ENCODE results near the gene VPS35. TPM values are rescaled to one million over a fixed set of nuclear protein-coding genes. Genes with fewer than 3 reads are reported as not detected.

The VPS35 gene
- total RNA-seq, 1 experiment from 2014 or later, result 86.8 TPM

DNA sequence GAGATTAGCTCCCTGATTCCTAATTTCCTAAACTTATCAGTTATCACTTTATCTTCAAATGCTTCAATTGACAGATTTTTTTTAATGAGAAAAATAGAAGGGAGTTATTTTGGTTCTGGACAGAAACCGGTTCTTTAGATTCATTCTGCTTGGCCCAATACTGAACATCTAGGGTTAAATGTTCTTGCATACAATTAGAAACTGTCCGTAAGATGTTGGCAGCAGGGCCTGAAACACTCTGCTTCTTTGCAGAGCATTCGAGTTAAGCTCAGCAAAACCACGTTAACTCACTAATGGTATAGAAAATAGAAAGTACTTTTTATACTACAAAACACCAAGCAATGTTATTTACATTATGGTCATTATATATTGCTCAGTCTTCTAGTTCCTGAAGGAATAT lies 75.0 kb downstream of the VPS35 start:
- Histone ChIP-seq H3K4me3 (ENCODE audit: low read depth in 2 of 2, low read length in 2 of 2) (no peak overlapping the region), H3K27ac (ENCODE audit: low read length) (no peak overlapping the region), H3K27me3 (ENCODE audit: control insufficient read depth, insufficient read depth, low read length) (no peaks in the 10 kb centered on the region), H3K4me1 (ENCODE audit: control insufficient read depth, insufficient read depth, low read length) (no peaks in the 10 kb centered on the region), H3K9me3 (ENCODE audit: control insufficient read depth, insufficient read depth, low read depth, low read length) (no peaks in the 10 kb centered on the region), H3K36me3 (ENCODE audit: control insufficient read depth, insufficient read depth, low read length) (peaks cover 3% of the 10 kb centered on the region; the same call in 1 of the 2 replicates)
- ATAC-seq (no peak), DNase-seq (ENCODE audit: low read depth, low spot score) (no peak)
- POLR2A ChIA-PET, result no interaction called here
- no TSS peak for BruUV-seq (replicated peaks)
- intact Hi-C loops (cut with micrococcal nuclease; ENCODE audit: unreplicated experiment), result no loop called here
- CTCF ChIA-PET, result interaction anchor here (0.5 kb wide), 1 partner anchor 1494 kb away, joined by 3 read pairs; no protein-coding TSS in a partner anchor
- in situ Hi-C loops (cut with HindIII; ENCODE audit: low pct_unique_long_range_greater_than_20kb, low sequenced_read_pairs), result no loop called here
- TF ChIP-seq POLR2AphosphoS5 (IDR thresholded peaks at IDR 0.05; ENCODE audit: low read depth, low read length) (no peak), SIN3A (IDR thresholded peaks at IDR 0.05; ENCODE audit: borderline replicate concordance, insufficient read depth, low read depth, low read length) (no peak), TCF7L2 (IDR thresholded peaks at IDR 0.05; ENCODE audit: low read depth, low read length) (no peak)
- TF ChIP-seq, protein P1, sequence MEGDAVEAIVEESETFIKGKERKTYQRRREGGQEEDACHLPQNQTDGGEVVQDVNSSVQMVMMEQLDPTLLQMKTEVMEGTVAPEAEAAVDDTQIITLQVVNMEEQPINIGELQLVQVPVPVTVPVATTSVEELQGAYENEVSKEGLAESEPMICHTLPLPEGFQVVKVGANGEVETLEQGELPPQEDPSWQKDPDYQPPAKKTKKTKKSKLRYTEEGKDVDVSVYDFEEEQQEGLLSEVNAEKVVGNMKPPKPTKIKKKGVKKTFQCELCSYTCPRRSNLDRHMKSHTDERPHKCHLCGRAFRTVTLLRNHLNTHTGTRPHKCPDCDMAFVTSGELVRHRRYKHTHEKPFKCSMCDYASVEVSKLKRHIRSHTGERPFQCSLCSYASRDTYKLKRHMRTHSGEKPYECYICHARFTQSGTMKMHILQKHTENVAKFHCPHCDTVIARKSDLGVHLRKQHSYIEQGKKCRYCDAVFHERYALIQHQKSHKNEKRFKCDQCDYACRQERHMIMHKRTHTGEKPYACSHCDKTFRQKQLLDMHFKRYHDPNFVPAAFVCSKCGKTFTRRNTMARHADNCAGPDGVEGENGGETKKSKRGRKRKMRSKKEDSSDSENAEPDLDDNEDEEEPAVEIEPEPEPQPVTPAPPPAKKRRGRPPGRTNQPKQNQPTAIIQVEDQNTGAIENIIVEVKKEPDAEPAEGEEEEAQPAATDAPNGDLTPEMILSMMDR (IDR thresholded peaks at IDR 0.05), result no peak
- TF ChIP-seq, protein P2, sequence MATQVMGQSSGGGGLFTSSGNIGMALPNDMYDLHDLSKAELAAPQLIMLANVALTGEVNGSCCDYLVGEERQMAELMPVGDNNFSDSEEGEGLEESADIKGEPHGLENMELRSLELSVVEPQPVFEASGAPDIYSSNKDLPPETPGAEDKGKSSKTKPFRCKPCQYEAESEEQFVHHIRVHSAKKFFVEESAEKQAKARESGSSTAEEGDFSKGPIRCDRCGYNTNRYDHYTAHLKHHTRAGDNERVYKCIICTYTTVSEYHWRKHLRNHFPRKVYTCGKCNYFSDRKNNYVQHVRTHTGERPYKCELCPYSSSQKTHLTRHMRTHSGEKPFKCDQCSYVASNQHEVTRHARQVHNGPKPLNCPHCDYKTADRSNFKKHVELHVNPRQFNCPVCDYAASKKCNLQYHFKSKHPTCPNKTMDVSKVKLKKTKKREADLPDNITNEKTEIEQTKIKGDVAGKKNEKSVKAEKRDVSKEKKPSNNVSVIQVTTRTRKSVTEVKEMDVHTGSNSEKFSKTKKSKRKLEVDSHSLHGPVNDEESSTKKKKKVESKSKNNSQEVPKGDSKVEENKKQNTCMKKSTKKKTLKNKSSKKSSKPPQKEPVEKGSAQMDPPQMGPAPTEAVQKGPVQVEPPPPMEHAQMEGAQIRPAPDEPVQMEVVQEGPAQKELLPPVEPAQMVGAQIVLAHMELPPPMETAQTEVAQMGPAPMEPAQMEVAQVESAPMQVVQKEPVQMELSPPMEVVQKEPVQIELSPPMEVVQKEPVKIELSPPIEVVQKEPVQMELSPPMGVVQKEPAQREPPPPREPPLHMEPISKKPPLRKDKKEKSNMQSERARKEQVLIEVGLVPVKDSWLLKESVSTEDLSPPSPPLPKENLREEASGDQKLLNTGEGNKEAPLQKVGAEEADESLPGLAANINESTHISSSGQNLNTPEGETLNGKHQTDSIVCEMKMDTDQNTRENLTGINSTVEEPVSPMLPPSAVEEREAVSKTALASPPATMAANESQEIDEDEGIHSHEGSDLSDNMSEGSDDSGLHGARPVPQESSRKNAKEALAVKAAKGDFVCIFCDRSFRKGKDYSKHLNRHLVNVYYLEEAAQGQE (IDR thresholded peaks at IDR 0.05; ENCODE audit: insufficient read depth in 1 of 2, low read depth in 2 of 2, low read length in 1 of 2), result no peak

DNA sequence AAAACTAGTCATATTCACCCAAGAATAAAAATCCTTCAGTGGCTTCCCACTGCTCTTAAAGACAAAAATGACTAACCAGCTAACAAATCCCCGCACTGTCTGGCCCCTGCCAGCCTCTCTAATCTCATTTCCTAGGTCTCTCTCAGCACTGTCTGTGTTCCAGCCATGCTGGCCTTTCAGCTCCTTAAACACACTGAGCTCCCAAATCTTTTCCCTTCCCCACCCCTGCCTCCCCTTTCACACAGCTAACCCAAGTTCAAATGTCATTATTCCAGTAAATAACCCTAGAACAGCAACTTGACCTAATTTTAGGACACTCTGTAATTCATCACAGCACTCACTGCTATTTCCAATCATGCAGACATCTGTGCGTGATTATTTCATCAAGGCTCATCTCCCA lies 75.6 kb downstream of the VPS35 start:
- in situ Hi-C loops (cut with HindIII; ENCODE audit: low pct_unique_long_range_greater_than_20kb, low sequenced_read_pairs), result no loop called here
- H3K4me1 ChIP-seq (ENCODE audit: control insufficient read depth, insufficient read depth, low read length), result no peaks in the 10 kb centered on the region
- no peak overlapping the region for H3K4me3 ChIP-seq (ENCODE audit: low read depth in 2 of 2, low read length in 2 of 2)
- no TSS peak for BruUV-seq (replicated peaks)
- DNase-seq (ENCODE audit: low read depth, low spot score), result no peak
- H3K27ac ChIP-seq (ENCODE audit: low read length), result no peak overlapping the region
- ChIA-PET CTCF (no interaction called here), POLR2A (no interaction called here)
- no peaks in the 10 kb centered on the region for H3K9me3 ChIP-seq (ENCODE audit: control insufficient read depth, insufficient read depth, low read depth, low read length)
- intact Hi-C loops (cut with micrococcal nuclease; ENCODE audit: unreplicated experiment), result no loop called here
- no peaks in the 10 kb centered on the region for H3K27me3 ChIP-seq (ENCODE audit: control insufficient read depth, insufficient read depth, low read length)
- TF ChIP-seq SIN3A (IDR thresholded peaks at IDR 0.05; ENCODE audit: borderline replicate concordance, insufficient read depth, low read depth, low read length), result no peak
- TF ChIP-seq TCF7L2 (IDR thresholded peaks at IDR 0.05; ENCODE audit: low read depth, low read length), result no peak
- TF ChIP-seq POLR2AphosphoS5 (IDR thresholded peaks at IDR 0.05; ENCODE audit: low read depth, low read length), result no peak
- TF ChIP-seq, protein P2 (IDR thresholded peaks at IDR 0.05; ENCODE audit: insufficient read depth in 1 of 2, low read depth in 2 of 2, low read length in 1 of 2), result no peak
- TF ChIP-seq, protein P1 (IDR thresholded peaks at IDR 0.05), result no peak
- no peak for ATAC-seq
- H3K36me3 ChIP-seq (ENCODE audit: control insufficient read depth, insufficient read depth, low read length), result peaks cover 3% of the 10 kb centered on the region; the same call in 1 of the 2 replicates

Data from Panc1 (cell line).